GM21529 (cell line): ENCODE results near the gene CDIP1.

ENCODE experiments used
- ATAC-seq: cut with Tn5 transposase; IDR thresholded peaks from one replicate; pipeline ENCODE4 v1.9.1; 2021; ENCODE audit not compliant: unreplicated experiment

Gene CDIP1

GRCh38 chr16:4515611-4516233 is 22.9 kb downstream of the CDIP1 start:
- ATAC-seq, result no peak

- no peak for ATAC-seq
These were observed 24.0 kb downstream of the CDIP1 start for GRCh38 chr16:4514606-4515005.

- ATAC-seq, result no peak
These were observed 24.7 kb downstream of the CDIP1 start for GRCh38 chr16:4513881-4514280.

GRCh38 chr16:4513086-4513860 is 25.3 kb downstream of the CDIP1 start:
- no peak for ATAC-seq

- no peak for ATAC-seq
These were observed 26.1 kb downstream of the CDIP1 start for GRCh38 chr16:4512473-4512872.

GRCh38 chr16:4511441-4512082 is 27.0 kb downstream of the CDIP1 start:
- no peak for ATAC-seq

GRCh38 chr16:4510747-4511426 is 27.7 kb downstream of the CDIP1 start:
- no peak for ATAC-seq

- ATAC-seq, result no peak
These were observed 28.4 kb downstream of the CDIP1 start for GRCh38 chr16:4510131-4510530.

- ATAC-seq, result no peak
These were observed 29.2 kb downstream of the CDIP1 start for GRCh38 chr16:4509420-4509819.

- no peak for ATAC-seq
These were observed 29.8 kb downstream of the CDIP1 start for GRCh38 chr16:4508806-4509205.

- ATAC-seq, result no peak
These were observed 30.8 kb downstream of the CDIP1 start for GRCh38 chr16:4507588-4508345.

GRCh38 chr16:4506450-4506849 is 32.1 kb downstream of the CDIP1 start:
- ATAC-seq, result peak; percentile 57

GRCh38 chr16:4505356-4506147 is 33.0 kb downstream of the CDIP1 start:
- peak; percentile 77 for ATAC-seq

GRCh38 chr16:4501071-4501478 is 37.5 kb downstream of the CDIP1 start:
- ATAC-seq, result no peak

GRCh38 chr16:4500272-4500671 is 38.3 kb downstream of the CDIP1 start:
- ATAC-seq, result no peak

GRCh38 chr16:4499196-4499555 is 39.4 kb downstream of the CDIP1 start:
- ATAC-seq, result no peak

- no peak for ATAC-seq
These were observed 39.9 kb downstream of the CDIP1 start for GRCh38 chr16:4498546-4499195.

- no peak for ATAC-seq
These were observed 42.3 kb downstream of the CDIP1 start for GRCh38 chr16:4496305-4496704.

- ATAC-seq, result no peak
These were observed 42.8 kb downstream of the CDIP1 start for GRCh38 chr16:4495766-4496165.
